Limb (tissue), 2 donors: ENCODE measurements around the gene ASIC2.

Experiments
- DNase-seq, 2 donors: peaks; one replicate each; pipeline ENCODE4 v3.0.0-alpha.2; 2016; ENCODE audit errors: extremely low spot score in 2 of 2

The ASIC2 gene

GRCh38 chr17:33292981-33293867, at the start of gene ASIC2:
TSS of gene ASIC2 (minus strand) at chr17:33293295.
- peak in 1 of 2 donors; percentile 75 for DNase-seq

DNA sequence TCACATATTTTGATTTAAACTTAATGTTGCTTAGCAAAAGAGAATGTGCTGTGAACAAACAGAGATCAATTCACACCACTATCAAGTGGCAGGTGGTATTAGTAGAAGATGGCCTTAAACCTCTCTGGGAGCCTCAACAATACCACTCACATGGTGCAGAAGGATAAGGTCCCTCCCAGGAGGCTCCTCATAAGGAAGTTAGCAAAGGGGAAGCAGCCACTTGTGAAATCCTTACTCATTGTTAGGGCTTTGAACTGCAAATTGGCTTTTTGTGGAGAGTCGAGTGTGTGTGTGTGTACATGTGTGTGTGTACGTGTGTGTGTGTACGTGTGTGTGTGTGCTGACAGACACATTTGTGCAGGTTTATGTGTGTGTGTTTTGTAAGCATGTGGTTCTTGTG, 48.9 kb upstream of the ASIC2 start:
- DNase-seq = no peak

- DNase-seq = no peak
These were observed 45.1 kb upstream of the ASIC2 start for GRCh38 chr17:33338242-33338641.

DNA sequence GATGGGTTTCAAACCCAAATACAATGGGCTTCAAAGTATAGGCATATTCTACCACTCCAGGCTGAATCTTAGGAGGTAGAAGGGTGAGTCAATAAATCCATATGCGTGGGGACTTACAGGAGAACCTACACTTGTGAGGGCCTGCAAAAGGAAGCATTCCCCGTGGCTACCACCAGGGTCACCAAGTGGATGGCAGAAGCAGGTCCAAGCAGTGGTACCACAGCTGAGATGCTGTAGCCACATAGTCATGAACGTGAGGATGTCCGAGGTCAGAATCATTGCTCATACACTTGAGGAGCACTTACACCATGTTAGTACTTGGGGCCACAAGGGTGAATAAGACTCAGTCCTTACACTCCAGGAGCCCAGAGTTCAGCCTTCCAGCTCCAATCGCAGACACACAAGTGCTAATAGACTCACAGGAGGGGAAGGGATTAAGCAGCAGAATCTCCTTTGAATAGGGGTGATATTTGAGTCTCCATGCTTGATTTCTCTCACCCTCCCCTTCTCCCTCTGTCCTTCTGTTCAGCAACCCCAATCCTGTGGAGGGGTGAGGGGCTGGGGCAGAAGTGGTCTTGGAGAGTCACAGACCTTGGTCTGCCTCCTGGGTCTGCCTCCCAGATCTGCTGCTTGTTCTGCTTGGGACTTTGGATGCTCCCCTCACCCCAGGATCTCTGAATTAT, 42.5 kb upstream of the ASIC2 start:
- DNase-seq = no peak

DNA sequence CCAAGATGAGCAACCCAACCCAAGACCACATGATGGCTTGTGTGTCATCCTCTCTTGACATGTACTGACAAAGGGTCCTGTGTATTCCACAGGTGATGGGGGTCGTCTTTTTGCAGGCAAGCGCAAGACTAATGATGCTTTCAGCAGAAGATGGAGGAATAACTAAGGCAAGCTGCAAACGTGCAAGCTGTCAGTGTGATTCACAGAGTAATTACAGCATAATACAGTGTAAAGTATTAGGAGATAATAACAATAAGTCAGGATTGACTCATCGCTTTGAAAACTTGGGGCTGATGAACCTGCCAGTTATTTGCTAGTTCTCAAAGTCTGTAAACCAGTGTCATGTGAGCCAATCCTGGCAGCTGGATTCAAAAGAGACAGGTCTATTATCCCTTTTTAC, 41.6 kb upstream of the ASIC2 start:
- no peak for DNase-seq

DNA sequence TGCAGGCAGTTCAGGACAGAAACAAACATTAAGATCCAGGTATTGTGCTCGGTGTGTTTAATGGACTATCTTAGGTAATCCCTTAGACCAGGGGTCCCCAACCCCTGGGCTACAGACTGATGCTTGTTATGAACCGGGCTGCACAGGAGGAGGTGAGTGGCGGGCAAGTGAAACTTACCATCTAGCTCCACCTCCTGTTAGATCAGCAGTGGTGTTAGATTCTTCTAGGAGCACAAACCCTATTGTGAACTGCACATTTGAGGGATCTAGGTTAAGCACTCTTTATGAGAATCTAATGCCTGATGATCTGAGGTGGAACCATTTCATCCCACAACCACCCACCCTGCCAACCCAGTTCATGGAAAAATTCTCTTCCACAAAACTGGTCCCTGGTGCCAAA, 37.8 kb upstream of the ASIC2 start:
- DNase-seq = no peak

DNA sequence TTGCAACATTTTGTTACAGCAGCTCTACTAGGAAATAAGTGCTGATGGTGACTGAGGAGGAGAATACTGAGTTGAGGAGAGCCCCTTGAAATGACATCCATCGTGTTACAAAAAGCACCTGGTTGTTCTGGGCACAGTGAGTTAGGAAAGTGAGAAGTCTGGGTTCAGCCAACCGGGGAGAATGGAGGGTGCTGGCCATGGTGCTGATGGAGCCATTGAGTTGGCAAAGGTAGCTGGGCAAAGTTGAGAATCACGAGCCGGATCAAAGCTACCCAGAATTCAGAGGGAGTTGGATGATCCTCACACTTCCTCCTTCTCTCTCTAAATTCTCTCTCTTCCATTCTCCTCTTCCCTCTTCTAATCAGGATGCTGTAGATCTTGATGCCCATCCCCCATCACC, 35.0 kb upstream of the ASIC2 start:
- DNase-seq = peak; percentile 7 to 58

DNA sequence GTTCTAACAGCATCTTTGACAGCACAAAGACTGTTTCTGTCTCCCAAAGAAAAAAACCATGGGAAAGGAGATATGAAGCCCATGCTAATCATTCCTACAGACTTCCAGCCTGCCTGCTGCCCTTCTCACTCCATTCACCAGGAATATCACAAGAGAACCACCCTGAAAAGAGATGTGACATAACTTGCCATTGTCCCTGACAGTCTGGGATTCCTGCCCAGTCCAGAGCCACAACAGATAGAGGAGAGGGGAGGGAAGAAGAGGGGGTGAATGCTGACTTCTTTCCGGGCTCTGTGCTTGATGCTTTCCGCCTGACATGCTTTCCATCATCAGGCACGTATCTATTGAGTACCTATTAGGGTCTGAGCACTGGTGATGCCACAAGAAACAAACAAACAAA, 31.6 kb upstream of the ASIC2 start:
- DNase-seq = no peak

DNA sequence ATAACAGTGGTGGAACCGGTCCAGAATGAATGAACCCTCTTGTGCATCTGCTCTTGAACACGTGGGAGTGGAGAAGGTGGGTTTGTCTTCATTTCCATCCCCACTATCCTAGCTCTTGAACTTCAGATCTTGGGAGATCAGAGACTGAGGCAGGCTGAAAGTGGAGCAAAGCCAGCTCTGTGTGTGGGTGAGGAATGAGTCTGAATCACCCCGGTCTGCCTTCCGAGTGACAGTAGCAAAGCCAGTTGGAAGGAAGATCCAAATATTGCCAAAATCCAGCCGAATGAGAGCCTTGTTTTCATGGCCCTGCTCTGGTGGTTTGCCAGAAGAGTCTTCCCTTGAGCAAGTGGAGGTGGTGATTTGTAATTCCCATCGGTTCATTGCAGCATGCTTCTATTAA, 29.0 kb upstream of the ASIC2 start:
- no peak for DNase-seq

GRCh38 chr17:33318241-33318640, 25.1 kb upstream of the ASIC2 start:
- no peak for DNase-seq

GRCh38 chr17:33316746-33317145, 23.7 kb upstream of the ASIC2 start:
- DNase-seq = no peak

DNA sequence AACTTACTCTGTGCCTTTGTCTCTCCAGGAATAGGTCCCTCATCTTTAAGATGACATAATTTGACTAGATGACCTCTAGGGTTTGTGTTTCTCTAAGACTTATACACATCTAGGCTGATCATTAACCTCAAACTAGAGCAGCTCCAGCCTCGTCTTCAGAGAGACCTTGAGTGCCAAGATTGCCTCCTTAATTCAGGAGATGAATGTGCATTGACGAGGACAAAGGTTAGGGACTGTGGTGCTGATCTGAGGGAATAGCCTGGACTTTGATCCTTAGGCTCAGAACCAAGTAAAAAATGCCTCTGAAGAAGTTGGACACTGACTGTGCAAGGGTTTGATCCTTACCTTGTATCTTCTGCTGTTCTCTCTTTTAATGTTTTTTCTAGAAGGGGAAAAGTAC, 17.2 kb upstream of the ASIC2 start:
- no peak for DNase-seq

GRCh38 chr17:33303254-33303653, 10.2 kb upstream of the ASIC2 start:
- no peak for DNase-seq

- DNase-seq = no peak
These were observed 9.3 kb upstream of the ASIC2 start for GRCh38 chr17:33302394-33302793.

DNA sequence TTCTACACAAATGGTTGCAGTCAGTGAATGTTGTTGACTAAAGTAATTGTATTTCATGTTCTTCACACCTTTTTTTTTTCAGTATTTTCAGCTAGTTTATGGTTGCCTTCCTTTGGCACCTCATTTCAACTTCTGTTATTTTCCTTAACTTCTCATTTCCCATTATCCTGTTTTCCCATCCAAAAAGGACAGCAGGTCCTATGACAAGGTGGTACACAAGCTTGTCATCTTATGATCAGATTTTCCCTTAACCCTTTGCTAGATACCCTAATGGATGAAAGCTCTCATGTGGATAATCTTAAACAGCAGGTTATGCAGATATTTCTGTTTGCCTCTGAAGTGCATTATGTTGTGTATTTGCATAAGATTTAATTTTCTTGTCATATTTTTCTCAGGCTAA, 7.1 kb upstream of the ASIC2 start:
- DNase-seq = no peak

GRCh38 chr17:33299115-33299514, 6.0 kb upstream of the ASIC2 start:
- no peak for DNase-seq

DNA sequence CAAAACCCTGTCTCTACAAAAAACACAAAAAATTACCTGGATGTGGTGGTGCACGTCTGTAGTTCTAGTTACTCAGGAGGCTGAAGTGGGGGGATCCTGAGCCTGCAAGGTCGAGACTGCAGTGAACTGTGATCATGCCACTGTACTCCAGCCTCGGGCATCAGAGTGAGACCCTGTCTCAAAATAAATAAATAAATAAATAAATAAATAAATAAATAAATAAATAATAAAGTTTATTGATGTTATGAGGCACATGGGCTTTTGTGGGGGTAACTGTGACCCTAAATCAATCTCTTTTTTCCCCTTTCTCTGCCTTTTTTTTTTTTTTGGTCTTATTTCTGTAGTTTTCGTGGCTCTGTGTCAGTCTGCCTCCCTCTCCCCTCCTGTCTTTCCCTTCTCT, 4.5 kb upstream of the ASIC2 start:
- DNase-seq = no peak

- no peak for DNase-seq
These were observed 1.9 kb upstream of the ASIC2 start for GRCh38 chr17:33294994-33295393.

GRCh38 chr17:33292201-33292980, 704 bp downstream of the ASIC2 start:
- DNase-seq = peak in 1 of 2 donors; percentile 77

DNA sequence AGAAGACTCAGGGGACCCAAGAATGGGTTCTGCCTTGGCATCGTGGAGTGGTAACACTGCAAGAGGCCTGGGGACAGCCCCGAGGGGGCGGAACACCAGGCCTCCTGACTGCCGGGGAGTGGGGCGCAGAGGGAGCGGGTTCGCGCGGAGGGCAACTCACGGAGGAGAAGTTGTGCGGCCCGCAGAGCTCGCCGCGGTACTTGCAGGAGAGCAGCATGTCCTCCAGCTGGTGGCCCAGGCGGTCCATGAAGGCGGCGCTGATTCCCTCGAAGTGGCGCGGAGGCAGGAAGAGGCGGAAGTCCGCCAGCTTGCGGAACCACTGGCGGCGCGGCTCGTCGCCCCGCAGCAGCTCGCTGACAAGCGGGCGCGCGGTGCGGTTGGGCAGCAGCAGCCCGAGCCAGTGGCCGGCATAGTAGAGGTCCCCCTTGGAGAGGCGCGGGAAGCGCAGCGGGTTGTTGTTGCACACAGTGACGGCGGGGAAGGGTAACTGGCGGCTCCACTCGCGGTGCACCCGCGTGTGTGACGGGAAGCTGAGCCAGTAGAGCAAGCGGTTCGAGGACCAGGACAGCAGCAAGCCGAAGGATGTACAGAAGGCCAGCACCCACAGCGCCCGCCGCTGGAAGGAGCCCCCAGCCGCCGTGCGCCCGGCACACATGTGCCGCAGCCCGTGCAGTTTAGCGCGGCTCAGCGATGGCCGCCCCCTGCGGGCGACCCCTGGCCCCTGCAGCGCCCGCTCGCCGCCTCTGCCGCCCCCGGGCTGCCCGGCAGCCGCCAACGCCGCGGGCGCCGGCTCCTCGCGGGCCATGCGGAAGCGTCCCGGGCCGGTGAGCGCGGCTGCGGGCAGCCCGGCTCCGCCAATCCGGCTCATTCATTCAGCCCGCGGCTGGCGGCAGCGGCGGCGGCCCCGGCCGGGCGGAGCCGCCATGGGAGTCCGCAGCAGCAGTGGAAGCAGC, 1.6 kb downstream of the ASIC2 start:
- DNase-seq = peak; percentile 3 to 66

- no peak for DNase-seq
These were observed 2.8 kb downstream of the ASIC2 start for GRCh38 chr17:33290253-33290652.
